Brain microvascular endothelial cell (primary cell): ENCODE data around the gene ARF1.

Experiments used
- DNase-seq: peaks from one replicate; pipeline ENCODE4 v3.0.0-alpha.2; 2020
- H3K27ac ChIP-seq: fragments of 250-450 bp; sonication (Bioruptor Pico); 2 replicates; pipeline ENCODE4 v1.5.1; 2020; ENCODE audit warnings: mild to moderate bottlenecking, moderate library complexity
- H3K27me3 ChIP-seq: fragments of 250-450 bp; sonication (Bioruptor Pico); replicated peaks from 2 replicates; pipeline ENCODE4 v1.5.1; 2020; ENCODE audit warnings: mild to moderate bottlenecking
- H3K36me3 ChIP-seq: fragments of 250-450 bp; sonication (Bioruptor Pico); replicated peaks from 2 replicates; pipeline ENCODE4 v1.5.1; 2020; ENCODE audit warnings: mild to moderate bottlenecking
- H3K4me3 ChIP-seq: 2 replicates; pipeline ENCODE4 v1.5.1; 2011; ENCODE audit warnings: low read depth, mild to moderate bottlenecking, control low read depth, low read length, moderate library complexity
- in situ Hi-C: cut with HindIII; loops from 2 replicates; pipeline ENCODE4 v1.10.0; 2017; ENCODE audit warnings: low sequenced_read_pairs, low pct_ligation_motif_present
- TF ChIP-seq, protein P1 (sequence below): IDR thresholded peaks from 2 replicates; pipeline ENCODE4 v1.5.1; 2011; ENCODE audit warnings: low read depth, mild to moderate bottlenecking, moderate library complexity, low read length, control low read depth, inconsistent platforms; ENCODE audit errors: missing control alignments

Gene ARF1

GRCh38 chr1:228074954-228075730, 7.4 kb upstream of the ARF1 start:
- TF ChIP-seq, protein P1, sequence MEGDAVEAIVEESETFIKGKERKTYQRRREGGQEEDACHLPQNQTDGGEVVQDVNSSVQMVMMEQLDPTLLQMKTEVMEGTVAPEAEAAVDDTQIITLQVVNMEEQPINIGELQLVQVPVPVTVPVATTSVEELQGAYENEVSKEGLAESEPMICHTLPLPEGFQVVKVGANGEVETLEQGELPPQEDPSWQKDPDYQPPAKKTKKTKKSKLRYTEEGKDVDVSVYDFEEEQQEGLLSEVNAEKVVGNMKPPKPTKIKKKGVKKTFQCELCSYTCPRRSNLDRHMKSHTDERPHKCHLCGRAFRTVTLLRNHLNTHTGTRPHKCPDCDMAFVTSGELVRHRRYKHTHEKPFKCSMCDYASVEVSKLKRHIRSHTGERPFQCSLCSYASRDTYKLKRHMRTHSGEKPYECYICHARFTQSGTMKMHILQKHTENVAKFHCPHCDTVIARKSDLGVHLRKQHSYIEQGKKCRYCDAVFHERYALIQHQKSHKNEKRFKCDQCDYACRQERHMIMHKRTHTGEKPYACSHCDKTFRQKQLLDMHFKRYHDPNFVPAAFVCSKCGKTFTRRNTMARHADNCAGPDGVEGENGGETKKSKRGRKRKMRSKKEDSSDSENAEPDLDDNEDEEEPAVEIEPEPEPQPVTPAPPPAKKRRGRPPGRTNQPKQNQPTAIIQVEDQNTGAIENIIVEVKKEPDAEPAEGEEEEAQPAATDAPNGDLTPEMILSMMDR: no peak
- DNase-seq: no peak
- Histone ChIP-seq H3K36me3 (no peaks in the 10 kb centered on the region), H3K4me3 (no peak overlapping the region), H3K27me3 (peaks cover 2% of the 10 kb centered on the region), H3K27ac (no peak overlapping the region)
- in situ Hi-C loops: no loop called here

DNA sequence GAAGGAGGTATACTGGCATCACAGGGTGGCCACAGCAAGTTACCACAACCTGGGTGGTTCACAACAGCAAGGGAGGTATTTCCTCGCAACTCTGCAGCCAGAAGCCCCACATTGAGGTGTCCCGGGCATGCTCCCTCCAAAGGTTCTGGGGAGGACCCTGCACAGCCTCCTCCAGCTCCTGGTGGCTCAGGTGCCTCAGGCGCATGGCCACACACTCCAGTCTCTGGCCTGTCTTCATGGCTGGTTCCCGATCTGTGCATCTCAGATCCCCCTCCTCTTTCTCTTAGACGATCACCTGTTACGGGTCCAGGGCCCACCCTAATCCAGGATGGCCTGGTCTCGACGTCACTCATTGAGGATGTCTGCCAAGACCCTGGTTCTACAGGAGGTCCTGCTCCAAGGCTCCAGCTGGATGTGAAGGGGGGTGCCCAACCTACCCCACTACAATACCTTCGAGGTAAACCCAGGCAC, 6.7 kb upstream of the ARF1 start:
- TF ChIP-seq, protein P1: no peak
- Histone ChIP-seq H3K27ac (no peak overlapping the region), H3K36me3 (no peaks in the 10 kb centered on the region), H3K4me3 (no peak overlapping the region), H3K27me3 (no peaks in the 10 kb centered on the region)
- in situ Hi-C loops: no loop called here
- no peak for DNase-seq

DNA sequence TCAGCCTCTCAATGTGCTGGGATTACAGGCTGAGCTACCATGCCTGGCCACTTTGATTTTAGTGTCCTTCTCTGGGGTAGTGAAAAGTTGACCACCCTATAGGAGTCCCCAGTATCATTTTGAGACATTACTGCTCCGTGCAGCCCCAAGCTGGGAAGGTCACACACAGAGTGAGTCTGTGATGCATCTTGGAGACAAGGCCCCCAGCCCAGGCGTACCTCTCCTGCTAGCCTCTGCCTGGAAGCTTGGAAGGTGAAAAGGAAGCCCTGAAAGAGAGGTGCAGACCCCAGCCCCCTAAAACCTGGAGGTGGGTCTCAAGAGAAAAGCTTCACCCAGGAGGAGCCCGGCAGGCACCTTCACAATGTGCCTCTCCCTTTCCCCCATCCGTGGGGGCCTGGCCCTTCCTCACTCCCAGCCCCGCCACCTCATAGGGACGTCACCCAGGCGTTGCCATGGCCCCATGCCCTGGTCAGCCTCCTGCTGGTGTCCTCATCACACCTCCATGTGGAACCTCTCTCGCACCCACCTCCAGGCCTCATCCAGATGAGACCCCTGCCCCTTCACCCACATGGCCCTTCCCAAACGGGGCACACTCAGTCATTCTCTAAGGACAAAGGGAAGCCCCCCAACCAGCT, 5.6 kb upstream of the ARF1 start:
- DNase-seq: no peak
- Histone ChIP-seq H3K27me3 (no peaks in the 10 kb centered on the region), H3K4me3 (no peak overlapping the region), H3K36me3 (no peaks in the 10 kb centered on the region), H3K27ac (no peak overlapping the region)
- TF ChIP-seq, protein P1: no peak
- in situ Hi-C loops: no loop called here

DNA sequence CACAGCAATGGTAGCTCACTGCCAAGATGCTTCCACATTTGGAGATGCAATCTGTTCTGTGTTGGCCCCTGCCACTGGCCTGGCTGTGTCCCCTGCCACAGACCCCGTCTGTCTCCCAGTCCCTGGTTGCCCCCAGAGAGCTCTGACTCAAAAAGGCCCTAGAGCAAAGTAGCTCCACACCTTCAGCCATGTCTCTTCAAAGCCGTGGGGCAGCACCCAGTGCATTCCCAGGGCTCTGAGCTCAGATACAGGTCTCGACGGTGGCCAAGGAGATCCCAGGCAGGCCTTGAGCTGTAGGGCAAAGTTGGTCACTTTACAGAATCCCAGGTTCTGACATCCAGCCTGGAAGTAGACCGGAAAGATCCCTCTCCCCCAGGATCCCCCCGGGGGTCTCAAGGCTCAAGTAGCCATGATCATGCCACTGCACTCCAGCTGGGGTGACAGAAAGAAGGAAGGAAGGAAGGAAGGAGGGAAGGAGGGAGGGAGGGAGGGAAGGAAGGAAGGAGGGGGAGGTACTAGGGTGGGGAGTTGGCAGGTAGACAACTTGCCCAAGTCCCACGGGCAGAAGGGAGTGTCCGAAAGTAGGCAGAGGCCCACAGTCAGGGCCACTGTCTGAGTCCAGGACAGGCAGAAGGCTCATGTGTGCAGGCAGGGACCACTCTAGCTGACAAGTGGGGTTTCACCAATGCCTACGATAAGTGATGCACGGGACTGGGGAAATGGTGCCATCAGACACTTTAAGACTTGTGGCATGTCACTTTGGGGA, 4.8 kb upstream of the ARF1 start:
- in situ Hi-C loops: no loop called here
- Histone ChIP-seq H3K27me3 (no peaks in the 10 kb centered on the region), H3K4me3 (no peak overlapping the region), H3K36me3 (peaks cover 2% of the 10 kb centered on the region), H3K27ac (no peak overlapping the region)
- TF ChIP-seq, protein P1: no peak
- DNase-seq: no peak

DNA sequence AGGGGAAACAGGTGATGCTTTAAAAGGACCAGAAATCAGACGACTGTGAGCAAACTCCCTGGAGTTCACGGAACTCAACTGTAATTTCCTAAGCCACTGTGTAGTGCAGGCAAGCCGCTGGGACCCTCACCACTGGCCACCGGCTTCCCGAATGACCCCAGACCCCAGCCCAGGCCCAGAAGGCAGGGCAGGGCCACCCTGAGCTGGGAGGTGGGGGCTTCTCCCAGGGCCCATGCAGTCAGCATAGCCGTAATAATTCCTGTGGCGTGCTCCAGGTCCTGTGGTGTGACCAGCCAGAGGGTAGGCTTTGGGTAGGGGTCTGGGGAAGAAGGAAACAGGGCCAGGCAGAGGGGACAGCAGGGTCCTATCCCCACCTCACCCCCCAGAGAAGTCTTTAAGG, 3.5 kb upstream of the ARF1 start:
- TF ChIP-seq, protein P1: no peak
- DNase-seq: no peak
- H3K36me3 ChIP-seq: peaks cover 8% of the 10 kb centered on the region
- H3K4me3 ChIP-seq: no peak overlapping the region
- in situ Hi-C loops: no loop called here
- no peak overlapping the region for H3K27ac ChIP-seq
- no peaks in the 10 kb centered on the region for H3K27me3 ChIP-seq
